Trophoblast cell (in vitro differentiated cells and primary cell): ENCODE measurements around the gene TPD52L2.

ENCODE experiments used
- DNase-seq, 2 donors: peaks; one replicate each; pipeline ENCODE4 v3.0.0-alpha.2; 2016
- H2AFZ ChIP-seq: 2 replicates; pipeline ENCODE4 v1.6.1; 2013; ENCODE audit warnings: low read length, moderate library complexity, mild to moderate bottlenecking; ENCODE audit not compliant: insufficient read depth, poor library complexity
- H2AK5ac ChIP-seq: 2 replicates; pipeline ENCODE4 v1.6.1; 2013; ENCODE audit warnings: mild to moderate bottlenecking, low read length
- H2BK120ac ChIP-seq: 2 replicates; pipeline ENCODE4 v1.6.1; 2013; ENCODE audit warnings: low read length, mild to moderate bottlenecking, moderate library complexity; ENCODE audit not compliant: insufficient read depth, poor library complexity
- H2BK12ac ChIP-seq: 2 replicates; pipeline ENCODE4 v1.6.1; 2013; ENCODE audit warnings: mild to moderate bottlenecking, low read length, moderate library complexity
- H2BK5ac ChIP-seq: 2 replicates; pipeline ENCODE4 v1.6.1; 2013; ENCODE audit warnings: low read length, low read depth, moderate library complexity, mild to moderate bottlenecking; ENCODE audit not compliant: poor library complexity
- H3K14ac ChIP-seq: 2 replicates; pipeline ENCODE4 v1.6.1; 2013; ENCODE audit warnings: mild to moderate bottlenecking, low read length
- H3K18ac ChIP-seq: 2 replicates; pipeline ENCODE4 v1.6.1; 2013; ENCODE audit warnings: mild to moderate bottlenecking, low read length
- H3K23ac ChIP-seq: 2 replicates; pipeline ENCODE4 v1.6.1; 2013; ENCODE audit warnings: low read length
- H3K27ac ChIP-seq: 2 replicates; pipeline ENCODE4 v1.5.1; 2013; ENCODE audit warnings: low read depth, mild to moderate bottlenecking, inconsistent platforms, low read length, moderate library complexity
- H3K27me3 ChIP-seq: 2 replicates; pipeline ENCODE4 v1.6.1; 2013; ENCODE audit warnings: inconsistent platforms, mild to moderate bottlenecking, low read length, moderate library complexity; ENCODE audit not compliant: insufficient read depth
- H3K36me3 ChIP-seq, 2 experiments: 1 replicate in 1 of 2; 2 replicates in 1 of 2; pipeline ENCODE4 v1.6.1; 2013; ENCODE audit warnings: low read length in 2 of 2, mild to moderate bottlenecking in 2 of 2, moderate library complexity in 1 of 2; ENCODE audit not compliant: insufficient read depth in 2 of 2, control insufficient read depth in 1 of 2
- H3K4ac ChIP-seq: 2 replicates; pipeline ENCODE4 v1.6.1; 2013; ENCODE audit warnings: low read depth, mild to moderate bottlenecking, low read length, moderate library complexity
- H3K4me1 ChIP-seq, 2 experiments: 1 replicate in 1 of 2; 2 replicates in 1 of 2; pipeline ENCODE4 v1.6.1; 2013; ENCODE audit warnings: low read length in 2 of 2, mild to moderate bottlenecking in 2 of 2, moderate library complexity in 1 of 2; ENCODE audit not compliant: insufficient read depth in 2 of 2, control insufficient read depth in 1 of 2
- H3K4me2 ChIP-seq: 2 replicates; pipeline ENCODE4 v1.6.1; 2013; ENCODE audit warnings: inconsistent platforms, mild to moderate bottlenecking, low read length, moderate library complexity
- H3K4me3 ChIP-seq: 2 replicates; pipeline ENCODE4 v1.5.1; 2013; ENCODE audit warnings: mild to moderate bottlenecking, low read depth, low read length, inconsistent platforms
- H3K79me1 ChIP-seq: one replicate; pipeline ENCODE4 v1.6.1; 2013; ENCODE audit warnings: low read length
- H3K79me2 ChIP-seq: 2 replicates; pipeline ENCODE4 v1.6.1; 2013; ENCODE audit warnings: low read length, mild to moderate bottlenecking; ENCODE audit not compliant: control insufficient read depth, insufficient read depth, poor library complexity
- H3K9ac ChIP-seq: 2 replicates; pipeline ENCODE4 v1.6.1; 2013; ENCODE audit warnings: mild to moderate bottlenecking, low read length
- H3K9me3 ChIP-seq: 2 replicates; pipeline ENCODE4 v1.6.1; 2013; ENCODE audit warnings: low read depth, mild to moderate bottlenecking, control low read depth, inconsistent platforms, low read length; ENCODE audit not compliant: insufficient read depth
- H4K12ac ChIP-seq: 2 replicates; pipeline ENCODE4 v1.6.1; 2013; ENCODE audit warnings: low read depth, mild to moderate bottlenecking, low read length, moderate library complexity
- H4K8ac ChIP-seq: 2 replicates; pipeline ENCODE4 v1.6.1; 2013; ENCODE audit warnings: low read depth, mild to moderate bottlenecking, low read length, moderate library complexity
- H4K91ac ChIP-seq: one replicate; pipeline ENCODE4 v1.6.1; 2013; ENCODE audit warnings: low read depth, mild to moderate bottlenecking, low read length, moderate library complexity
- WGBS: extraction: QIAGEN DNeasy Blood & Tissue Kit; methylation state at CpG from one replicate; pipeline ENCODE4 v1.1.7; 2013; ENCODE audit warnings: missing lambda C conversion rate; ENCODE audit not compliant: insufficient read length, insufficient coverage; ENCODE audit errors: extremely low coverage; 5-methylcytosine and 5-hydroxymethylcytosine counted together

TPD52L2 gene

GRCh38 chr20:63833776-63834490 is 31.1 kb upstream of the TPD52L2 start:
- Histone ChIP-seq H3K79me1 (peaks cover 21% of the 10 kb centered on the region), H4K91ac (peak overlapping the region; percentile 93), H2BK5ac (no peak overlapping the region), H3K27me3 (peaks cover 5% of the 10 kb centered on the region), H4K12ac (peak overlapping the region; percentile 58), H3K4ac (no peak overlapping the region), H3K4me1 (peaks cover 26 to 30% of the 10 kb centered on the region in 2 experiments), H3K79me2 (peaks cover 8% of the 10 kb centered on the region), H4K8ac (peak overlapping the region; percentile 94), H3K27ac (no peak overlapping the region), H3K18ac (no peak overlapping the region), H2BK12ac (peak overlapping the region; percentile 90), H3K9ac (no peak overlapping the region), H2AK5ac (peak overlapping the region; percentile 97), H3K4me3 (no peak overlapping the region), H3K36me3 (no peaks in the 10 kb centered on the region), H3K14ac (peak overlapping the region; percentile 79), H2BK120ac (no peak overlapping the region), H3K4me2 (no peak overlapping the region), H3K9me3 (no peaks in the 10 kb centered on the region), H3K23ac (no peak overlapping the region), H2AFZ (peak overlapping the region; percentile 71)
- no CpG with 5 or more reads among the region's 20 CpGs for WGBS
- no peak for DNase-seq

GRCh38 chr20:63834491-63834880 is 30.6 kb upstream of the TPD52L2 start:
- Histone ChIP-seq H3K9ac (no peak overlapping the region), H3K4me1 (peaks cover 22 to 24% of the 10 kb centered on the region in 2 experiments), H4K91ac (peak overlapping the region; percentile 93), H3K27ac (no peak overlapping the region), H3K14ac (peak overlapping the region; percentile 79), H3K4ac (peak overlapping the region; percentile 71), H4K8ac (peak overlapping the region; percentile 94), H2BK12ac (peak overlapping the region; percentile 90), H3K27me3 (peaks cover 5% of the 10 kb centered on the region), H3K4me2 (no peak overlapping the region), H3K23ac (no peak overlapping the region), H3K79me2 (peaks cover 8% of the 10 kb centered on the region), H3K36me3 (no peaks in the 10 kb centered on the region), H2AK5ac (peak overlapping the region; percentile 97), H3K79me1 (peaks cover 21% of the 10 kb centered on the region), H2BK120ac (peak overlapping the region; percentile 65), H2BK5ac (peak overlapping the region; percentile 26), H3K18ac (peak overlapping the region; percentile 77), H4K12ac (peak overlapping the region; percentile 58), H2AFZ (peak overlapping the region; percentile 71), H3K4me3 (no peak overlapping the region), H3K9me3 (no peaks in the 10 kb centered on the region)
- no CpG with 5 or more reads among the region's 9 CpGs for WGBS
- no peak for DNase-seq

GRCh38 chr20:63835021-63835858 is 29.8 kb upstream of the TPD52L2 start:
- no CpG with 5 or more reads among the region's 21 CpGs for WGBS

GRCh38 chr20:63836458-63837344 is 28.4 kb upstream of the TPD52L2 start:
- Histone ChIP-seq H4K8ac (no peak overlapping the region), H3K79me2 (peaks cover 4% of the 10 kb centered on the region), H2BK5ac (no peak overlapping the region), H4K91ac (peak overlapping the region; percentile 13), H3K4me1 (peaks cover 26 to 31% of the 10 kb centered on the region in 2 experiments), H4K12ac (no peak overlapping the region), H2AFZ (no peak overlapping the region), H2BK120ac (no peak overlapping the region), H3K27ac (no peak overlapping the region), H2BK12ac (no peak overlapping the region), H3K79me1 (peaks cover 20% of the 10 kb centered on the region), H3K18ac (no peak overlapping the region), H3K9ac (no peak overlapping the region), H3K23ac (no peak overlapping the region), H3K4me3 (no peak overlapping the region), H3K4me2 (no peak overlapping the region), H3K14ac (no peak overlapping the region), H3K36me3 (no peaks in the 10 kb centered on the region), H2AK5ac (peak overlapping the region; percentile 60), H3K4ac (no peak overlapping the region), H3K27me3 (no peaks in the 10 kb centered on the region), H3K9me3 (peaks cover 2% of the 10 kb centered on the region)
- DNase-seq, result no peak
- no CpG with 5 or more reads among the region's 27 CpGs for WGBS

More at GRCh38 chr20:63835021-63835858, 29.8 kb upstream of the TPD52L2 start:
- H4K91ac ChIP-seq, result peak overlapping the region; percentile 65
- no peaks in the 10 kb centered on the region for H3K36me3 ChIP-seq
- peaks cover under 1% of the 10 kb centered on the region for H3K9me3 ChIP-seq
- H3K18ac ChIP-seq, result peak overlapping the region; percentile 36
- peaks cover 22 to 26% of the 10 kb centered on the region in 2 experiments for H3K4me1 ChIP-seq
- H3K4me3 ChIP-seq, result no peak overlapping the region
- peak overlapping the region; percentile 46 for H2BK12ac ChIP-seq
- H2BK120ac ChIP-seq, result peak overlapping the region; percentile 69
- H4K12ac ChIP-seq, result no peak overlapping the region
- H3K9ac ChIP-seq, result no peak overlapping the region
- peak overlapping the region; percentile 68 for H4K8ac ChIP-seq
- peak overlapping the region; percentile 47 for H3K14ac ChIP-seq
- H2AK5ac ChIP-seq, result peak overlapping the region; percentile 19
- no peak overlapping the region for H2BK5ac ChIP-seq
- H3K79me2 ChIP-seq, result peaks cover 8% of the 10 kb centered on the region
- no peak overlapping the region for H3K23ac ChIP-seq
- no peak overlapping the region for H3K27ac ChIP-seq
- no peak overlapping the region for H3K4ac ChIP-seq
- H2AFZ ChIP-seq, result peak overlapping the region; percentile 1
- H3K79me1 ChIP-seq, result peaks cover 21% of the 10 kb centered on the region
- no peak overlapping the region for H3K4me2 ChIP-seq
- peak; percentile 82 to 85 for DNase-seq
- peaks cover 3% of the 10 kb centered on the region for H3K27me3 ChIP-seq
